ENCODE data around the gene SH2D6. TPM values are rescaled to one million over a fixed set of nuclear protein-coding genes. Genes with fewer than 3 reads are reported as not detected.
A peak's percentile ranks its signal among the peaks of the same experiment; 100 is the strongest.
"Not testable (repeated sequence)": the region's sequence is repeated elsewhere in the genome, so short reads cannot be mapped to it uniquely, and the experiment has no call there.

Gene SH2D6
- total and polyA plus RNA-seq, 5 experiments from 2014 or later: 1.3 to 2.2 TPM; not detected in 3

GRCh38 chr2:85468704-85469349 is 50.3 kb downstream of the SH2D6 start:
- DNase-seq (no peak), ATAC-seq (no peak)
- Mint-ChIP-seq H3K9me3 (no peaks in the 10 kb centered on the region), H3K36me3 (no peaks in the 10 kb centered on the region), H3K4me3 (no peak overlapping the region), H3K27ac (no peak overlapping the region), H3K4me1 (peaks cover 0 to 8% (median 6%) of the 10 kb centered on the region in 4 donors), H3K27me3 (peaks cover 0 to 1% (median 0%) of the 10 kb centered on the region in 5 donors)
- POLR2A ChIA-PET: no interaction called here

- POLR2A ChIA-PET: interaction anchor here (0.6 kb wide), 1 partner anchor 73 kb away, joined by 3 read pairs; no protein-coding TSS in a partner anchor
- peak; percentile 77 to 79 for ATAC-seq
- Mint-ChIP-seq H3K9me3 (no peaks in the 10 kb centered on the region), H3K36me3 (no peaks in the 10 kb centered on the region), H3K4me3 (peak overlapping the region in 3 of 10 donors; percentile 24 to 43 (median 30)), H3K4me1 (peaks cover 0 to 8% (median 6%) of the 10 kb centered on the region in 4 donors), H3K27me3 (peaks cover 0 to 1% (median 0%) of the 10 kb centered on the region in 5 donors), H3K27ac (peak overlapping the region in 1 of 10 donors; percentile 32)
- DNase-seq: peak in 7 of 10 donors; percentile 3 to 66 (median 24)
These were observed 52.6 kb downstream of the SH2D6 start for GRCh38 chr2:85470850-85471800.

- no peak for ATAC-seq
- Mint-ChIP-seq H3K36me3 (no peaks in the 10 kb centered on the region), H3K4me1 (peaks cover 0 to 8% (median 6%) of the 10 kb centered on the region in 4 donors), H3K27ac (no peak overlapping the region), H3K9me3 (no peaks in the 10 kb centered on the region), H3K27me3 (peaks cover 0 to 1% (median 0%) of the 10 kb centered on the region in 5 donors), H3K4me3 (no peak overlapping the region)
- DNase-seq: no peak
- POLR2A ChIA-PET: no interaction called here
These were observed 53.7 kb downstream of the SH2D6 start for GRCh38 chr2:85472261-85472660.

- Mint-ChIP-seq H3K4me3 (no peak overlapping the region), H3K27me3 (peaks cover 0 to 1% (median 0%) of the 10 kb centered on the region in 5 donors), H3K4me1 (peaks cover 0 to 2% (median 0%) of the 10 kb centered on the region in 4 donors), H3K27ac (no peak overlapping the region), H3K9me3 (no peaks in the 10 kb centered on the region), H3K36me3 (no peaks in the 10 kb centered on the region)
- POLR2A ChIA-PET: no interaction called here
- ATAC-seq (no peak), DNase-seq (no peak)
These were observed 57.4 kb downstream of the SH2D6 start for GRCh38 chr2:85475799-85476490.

GRCh38 chr2:85476624-85477023 is 58.1 kb downstream of the SH2D6 start:
- DNase-seq (no peak), ATAC-seq (no peak)
- Mint-ChIP-seq H3K27ac (no peak overlapping the region), H3K9me3 (no peaks in the 10 kb centered on the region), H3K4me1 (no peaks in the 10 kb centered on the region), H3K36me3 (no peaks in the 10 kb centered on the region), H3K27me3 (peaks cover 0 to 1% (median 0%) of the 10 kb centered on the region in 5 donors), H3K4me3 (no peak overlapping the region)
- POLR2A ChIA-PET: no interaction called here

GRCh38 chr2:85477884-85478283 is 59.4 kb downstream of the SH2D6 start:
- Mint-ChIP-seq H3K9me3 (no peaks in the 10 kb centered on the region), H3K36me3 (no peaks in the 10 kb centered on the region), H3K27me3 (no peaks in the 10 kb centered on the region), H3K4me1 (no peaks in the 10 kb centered on the region), H3K4me3 (no peak overlapping the region), H3K27ac (no peak overlapping the region)
- ATAC-seq: no peak
- POLR2A ChIA-PET: no interaction called here
- no peak for DNase-seq

GRCh38 chr2:85481818-85482777 is 63.6 kb downstream of the SH2D6 start:
- no peak overlapping the region for H3K27ac Mint-ChIP-seq
- no peak overlapping the region for H3K4me3 Mint-ChIP-seq
- H3K36me3 Mint-ChIP-seq: peaks cover 0 to 3% (median 0%) of the 10 kb centered on the region in 3 donors
- H3K27me3 Mint-ChIP-seq: no peaks in the 10 kb centered on the region
- POLR2A ChIA-PET: no interaction called here
- ATAC-seq (no peak), DNase-seq (no peak)
- H3K4me1 Mint-ChIP-seq: no peaks in the 10 kb centered on the region
- H3K9me3 Mint-ChIP-seq: peaks cover 0 to 11% (median 0%) of the 10 kb centered on the region in 9 donors

- DNase-seq, H3K36me3 Mint-ChIP-seq, H3K27me3 Mint-ChIP-seq, H3K27ac Mint-ChIP-seq, ATAC-seq, H3K4me1 Mint-ChIP-seq, H3K4me3 Mint-ChIP-seq, POLR2A ChIA-PET: not testable (repeated sequence)
- H3K9me3 Mint-ChIP-seq: peaks cover 0 to 16% (median 0%) of the 10 kb centered on the region in 9 donors
These were observed 66.1 kb downstream of the SH2D6 start for GRCh38 chr2:85484615-85485014.

GRCh38 chr2:85485815-85486214 is 67.3 kb downstream of the SH2D6 start:
- Mint-ChIP-seq H3K9me3 (peaks cover 0 to 26% (median 2%) of the 10 kb centered on the region in 9 donors), H3K36me3 (peaks cover 0 to 3% (median 0%) of the 10 kb centered on the region in 3 donors), H3K27ac (peak overlapping the region in 1 of 10 donors; percentile 50), H3K4me3 (no peak overlapping the region), H3K4me1 (no peaks in the 10 kb centered on the region), H3K27me3 (no peaks in the 10 kb centered on the region)
- no peak for DNase-seq
- POLR2A ChIA-PET: interaction anchor here (0.6 kb wide), 1 partner anchor 60 kb away, joined by 6 read pairs; no protein-coding TSS in a partner anchor
- ATAC-seq: no peak

Data from naive thymus-derived CD8-positive, alpha-beta T cell (primary cell).